Osteoblast (primary cell): Measurements from ENCODE around the gene ANKRD29. TPM values are rescaled to one million over a fixed set of nuclear protein-coding genes. Genes with fewer than 3 reads are reported as not detected.

ENCODE experiments used
- DNase-seq: peaks from one replicate; pipeline ENCODE4 v3.0.0; 2011; ENCODE audit warnings: low spot score, mixed read lengths; ENCODE audit not compliant: insufficient read length; ENCODE audit errors: missing footprints
- H2AFZ ChIP-seq: 2 replicates; pipeline ENCODE4 v1.6.0; 2011; ENCODE audit warnings: mild to moderate bottlenecking, low read length
- H3K27ac ChIP-seq: 2 replicates; pipeline ENCODE4 v1.5.1; 2011; ENCODE audit warnings: mild to moderate bottlenecking, low read depth, low read length, moderate library complexity
- H3K27me3 ChIP-seq: 2 replicates; pipeline ENCODE4 v1.6.0; 2012; ENCODE audit warnings: mild to moderate bottlenecking, control low read depth, inconsistent platforms, low read length, moderate library complexity; ENCODE audit not compliant: insufficient read depth
- H3K36me3 ChIP-seq: 2 replicates; pipeline ENCODE4 v1.5.1; 2011; ENCODE audit warnings: mild to moderate bottlenecking, low read length, control low read depth, moderate library complexity; ENCODE audit not compliant: insufficient read depth
- H3K4me1 ChIP-seq: 2 replicates; pipeline ENCODE4 v1.5.1; 2011; ENCODE audit warnings: mild to moderate bottlenecking, low read length, control low read depth, moderate library complexity; ENCODE audit not compliant: insufficient read depth
- H3K4me2 ChIP-seq: 2 replicates; pipeline ENCODE4 v1.6.0; 2011; ENCODE audit warnings: mild to moderate bottlenecking, low read length; ENCODE audit not compliant: insufficient read depth
- H3K4me3 ChIP-seq: fragments of 200-600 bp; sonication (generic); 3 replicates; pipeline ENCODE4 v1.5.1; 2012; ENCODE audit warnings: mild to moderate bottlenecking, low read length, inconsistent platforms; ENCODE audit not compliant: insufficient read depth
- H3K79me2 ChIP-seq: 2 replicates; pipeline ENCODE4 v1.6.0; 2012; ENCODE audit warnings: mild to moderate bottlenecking, low read length, control low read depth, inconsistent platforms; ENCODE audit not compliant: insufficient read depth
- H3K9me3 ChIP-seq: 2 replicates; pipeline ENCODE4 v1.5.1; 2011; ENCODE audit warnings: low read depth, low read length, control low read depth
- H4K20me1 ChIP-seq: 2 replicates; pipeline ENCODE4 v1.6.0; 2012; ENCODE audit warnings: mild to moderate bottlenecking, low read length, control low read depth; ENCODE audit not compliant: insufficient read depth
- total RNA-seq: library from RNA; depleted of rRNA; stranded (reverse); fragments of >200 nt; gene quantifications from 2 replicates; pipeline ENCODE4 v1.2.3, GENCODE V29; 2012
- TF ChIP-seq, protein P1 (sequence below): IDR thresholded peaks from 2 replicates; pipeline ENCODE4 v1.5.1; 2011; ENCODE audit warnings: mild to moderate bottlenecking, low read depth, low read length, moderate library complexity; ENCODE audit errors: extremely low read depth

ANKRD29 gene
- total RNA-seq, 1 donor, result 9.8 TPM

DNA sequence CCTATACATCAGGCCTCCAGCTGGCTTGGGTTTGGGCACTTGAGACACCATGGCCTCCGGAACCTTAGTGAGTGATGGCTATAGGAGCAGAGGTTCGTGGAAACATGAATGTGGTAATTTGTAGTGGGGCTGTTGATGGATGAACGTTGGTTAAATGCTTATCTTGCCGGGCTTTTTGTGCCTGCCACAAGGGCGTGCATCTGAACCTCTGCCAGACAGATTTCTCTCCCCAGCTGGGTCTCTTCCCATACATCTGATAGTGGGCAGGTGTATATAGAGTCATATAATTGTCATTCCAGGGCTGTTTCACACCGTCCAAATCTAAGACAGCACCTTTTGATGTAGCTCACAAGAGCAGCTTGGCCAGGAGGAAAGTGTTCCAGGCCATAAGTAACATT, 41.3 kb upstream of the ANKRD29 start:
- Histone ChIP-seq H3K4me2 (no peak overlapping the region), H4K20me1 (no peaks in the 10 kb centered on the region), H3K79me2 (no peaks in the 10 kb centered on the region), H3K27ac (no peak overlapping the region), H3K4me1 (no peaks in the 10 kb centered on the region), H3K27me3 (no peaks in the 10 kb centered on the region), H2AFZ (no peak overlapping the region), H3K9me3 (peaks cover 4% of the 10 kb centered on the region), H3K36me3 (no peaks in the 10 kb centered on the region), H3K4me3 (no peak overlapping the region)
- no peak for DNase-seq
- TF ChIP-seq, protein P1, sequence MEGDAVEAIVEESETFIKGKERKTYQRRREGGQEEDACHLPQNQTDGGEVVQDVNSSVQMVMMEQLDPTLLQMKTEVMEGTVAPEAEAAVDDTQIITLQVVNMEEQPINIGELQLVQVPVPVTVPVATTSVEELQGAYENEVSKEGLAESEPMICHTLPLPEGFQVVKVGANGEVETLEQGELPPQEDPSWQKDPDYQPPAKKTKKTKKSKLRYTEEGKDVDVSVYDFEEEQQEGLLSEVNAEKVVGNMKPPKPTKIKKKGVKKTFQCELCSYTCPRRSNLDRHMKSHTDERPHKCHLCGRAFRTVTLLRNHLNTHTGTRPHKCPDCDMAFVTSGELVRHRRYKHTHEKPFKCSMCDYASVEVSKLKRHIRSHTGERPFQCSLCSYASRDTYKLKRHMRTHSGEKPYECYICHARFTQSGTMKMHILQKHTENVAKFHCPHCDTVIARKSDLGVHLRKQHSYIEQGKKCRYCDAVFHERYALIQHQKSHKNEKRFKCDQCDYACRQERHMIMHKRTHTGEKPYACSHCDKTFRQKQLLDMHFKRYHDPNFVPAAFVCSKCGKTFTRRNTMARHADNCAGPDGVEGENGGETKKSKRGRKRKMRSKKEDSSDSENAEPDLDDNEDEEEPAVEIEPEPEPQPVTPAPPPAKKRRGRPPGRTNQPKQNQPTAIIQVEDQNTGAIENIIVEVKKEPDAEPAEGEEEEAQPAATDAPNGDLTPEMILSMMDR, result no peak

DNA sequence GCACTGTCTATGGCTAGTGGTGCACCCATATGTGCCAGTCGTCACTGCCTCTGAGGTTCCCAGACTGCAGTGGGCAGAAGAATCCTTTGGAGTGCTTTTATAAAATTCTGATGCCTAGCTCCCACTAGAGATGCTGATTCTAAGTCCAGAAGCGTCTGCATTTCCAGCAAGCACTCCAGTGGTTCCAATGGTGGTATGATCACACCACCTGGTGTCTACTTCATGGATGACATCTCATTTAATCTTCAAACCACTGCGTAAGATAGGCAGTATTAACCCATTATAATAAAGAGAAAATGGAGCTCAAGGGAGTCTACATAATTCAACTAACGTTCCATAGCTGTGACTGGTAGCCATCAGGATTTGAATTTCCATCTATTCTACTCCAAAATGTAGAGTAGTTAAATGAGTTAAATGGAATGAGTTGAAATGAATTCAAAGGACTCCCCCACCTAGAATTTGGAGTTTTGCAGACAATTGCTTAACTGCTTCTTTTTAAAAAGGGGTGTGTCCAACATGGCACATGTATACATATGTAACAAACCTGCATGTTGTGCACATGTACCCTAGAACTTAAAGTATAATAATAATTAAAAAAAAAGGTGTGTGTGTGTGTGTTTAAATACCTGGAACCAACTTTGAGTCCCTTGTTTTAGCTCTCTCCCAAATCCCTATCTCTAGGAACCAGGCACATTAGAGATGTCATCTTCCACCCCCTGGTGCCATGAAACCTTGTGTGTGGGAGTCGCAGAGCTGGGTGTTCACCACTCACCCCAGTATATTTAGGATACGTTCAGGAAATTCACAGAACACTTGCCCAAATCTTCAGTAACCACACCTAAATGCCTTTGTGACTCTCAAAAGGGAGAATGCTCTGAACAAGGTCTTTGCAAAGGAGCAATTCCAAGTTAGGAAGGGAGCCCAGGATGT, 40.6 kb upstream of the ANKRD29 start:
- Histone ChIP-seq H3K9me3 (peaks cover 4% of the 10 kb centered on the region), H3K4me3 (no peak overlapping the region), H3K4me2 (no peak overlapping the region), H2AFZ (no peak overlapping the region), H3K4me1 (no peaks in the 10 kb centered on the region), H3K36me3 (no peaks in the 10 kb centered on the region), H3K27me3 (no peaks in the 10 kb centered on the region), H4K20me1 (no peaks in the 10 kb centered on the region), H3K79me2 (no peaks in the 10 kb centered on the region), H3K27ac (no peak overlapping the region)
- TF ChIP-seq, protein P1, result peak; percentile 77
- peak; percentile 77 for DNase-seq

DNA sequence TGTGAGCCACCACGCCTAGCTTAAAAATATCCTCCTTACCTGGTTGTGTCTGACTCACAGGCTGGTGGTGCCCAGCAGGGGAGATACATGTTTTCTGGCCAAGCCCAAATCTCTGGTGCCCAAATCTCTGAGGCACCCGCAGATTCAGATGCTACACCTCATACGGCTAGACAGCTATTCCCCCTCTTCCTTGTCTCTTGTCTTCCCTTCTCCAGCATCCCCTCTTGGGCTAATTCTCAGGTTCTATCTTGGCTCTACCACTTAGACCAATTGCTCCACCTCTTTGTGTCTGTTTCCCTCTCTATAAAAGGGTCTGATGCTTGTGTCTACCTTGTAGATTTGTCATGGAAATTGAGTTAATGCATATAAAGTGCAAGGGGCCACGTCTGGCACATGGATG, 39.9 kb upstream of the ANKRD29 start:
- no peak overlapping the region for H3K4me3 ChIP-seq
- no peak overlapping the region for H2AFZ ChIP-seq
- no peak overlapping the region for H3K27ac ChIP-seq
- H3K36me3 ChIP-seq, result no peaks in the 10 kb centered on the region
- TF ChIP-seq, protein P1, result no peak
- no peaks in the 10 kb centered on the region for H3K79me2 ChIP-seq
- no peaks in the 10 kb centered on the region for H3K4me1 ChIP-seq
- H3K27me3 ChIP-seq, result no peaks in the 10 kb centered on the region
- H3K9me3 ChIP-seq, result peaks cover 4% of the 10 kb centered on the region
- no peak overlapping the region for H3K4me2 ChIP-seq
- DNase-seq, result no peak
- H4K20me1 ChIP-seq, result no peaks in the 10 kb centered on the region

DNA sequence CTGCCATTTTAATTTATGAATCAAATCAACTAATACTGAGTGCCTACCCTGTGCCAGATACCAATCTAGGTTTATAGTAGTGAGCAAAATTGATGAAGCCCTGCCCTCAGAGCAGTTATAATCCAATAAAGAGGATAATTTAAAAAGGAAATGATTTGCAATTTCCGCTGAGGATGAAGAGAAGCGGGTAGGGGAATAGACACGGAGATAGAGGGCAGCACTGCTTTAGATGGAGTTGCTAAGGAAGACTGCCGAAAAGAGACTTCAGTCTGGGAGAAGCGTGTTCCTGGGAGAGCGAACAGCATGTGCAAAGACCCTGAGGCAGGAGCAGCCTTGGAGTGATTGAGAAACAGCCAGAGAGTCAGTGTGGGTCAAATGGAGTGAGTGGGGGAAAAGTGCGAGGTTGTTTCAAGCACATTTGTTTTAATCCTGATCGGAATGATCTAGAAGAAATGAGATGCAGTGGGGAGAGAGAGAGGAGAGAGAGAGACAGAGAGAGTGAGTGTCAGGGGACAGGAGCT, 38.9 kb upstream of the ANKRD29 start:
- Histone ChIP-seq H3K4me3 (no peak overlapping the region), H3K4me1 (no peaks in the 10 kb centered on the region), H3K27me3 (no peaks in the 10 kb centered on the region), H3K36me3 (no peaks in the 10 kb centered on the region), H4K20me1 (no peaks in the 10 kb centered on the region), H3K79me2 (no peaks in the 10 kb centered on the region), H3K27ac (no peak overlapping the region), H2AFZ (no peak overlapping the region), H3K4me2 (no peak overlapping the region), H3K9me3 (no peaks in the 10 kb centered on the region)
- TF ChIP-seq, protein P1, result no peak
- no peak for DNase-seq
